Lung (tissue), 12 donors: ENCODE data around the gene MESP1. TPM values are rescaled to one million over a fixed set of nuclear protein-coding genes. Genes with fewer than 3 reads are reported as not detected.

Experiments
- ATAC-seq: fragments of 200-7000 bp; cut with Tn5 transposase; one replicate; pipeline ENCODE4 v1.9.1; 2020; ENCODE audit warnings: moderate number of reproducible peaks; ENCODE audit not compliant: insufficient read depth, low FRiP score
- DNase-seq, 3 donors: peaks; one replicate each; pipeline ENCODE4 v3.0.0-alpha.2; 2013 to 2017
- H3K27ac ChIP-seq, 2 donors: one replicate each; pipeline ENCODE4 v1.5.1; 2013; ENCODE audit warnings: mild to moderate bottlenecking in 2 of 2, moderate library complexity in 2 of 2, control low read depth in 1 of 2, inconsistent platforms in 1 of 2, low read depth in 1 of 2, low read length in 1 of 2
- H3K27me3 ChIP-seq, 3 donors: one replicate each; pipeline ENCODE4 v1.5.1; 2013; ENCODE audit warnings: low read length in 2 of 3; ENCODE audit not compliant: control insufficient read depth in 3 of 3, insufficient read depth in 3 of 3
- H3K36me3 ChIP-seq, 4 donors: one replicate each; pipeline ENCODE4 v1.5.1; 2013; ENCODE audit warnings: low read length in 4 of 4, mild to moderate bottlenecking in 1 of 4, moderate library complexity in 1 of 4; ENCODE audit not compliant: control insufficient read depth in 4 of 4, insufficient read depth in 4 of 4
- H3K4me1 ChIP-seq, 5 donors: one replicate each; pipeline ENCODE4 v1.5.1; 2013; ENCODE audit warnings: low read length in 5 of 5, mild to moderate bottlenecking in 2 of 5, moderate library complexity in 1 of 5; ENCODE audit not compliant: control insufficient read depth in 5 of 5, insufficient read depth in 5 of 5
- H3K4me3 ChIP-seq: one replicate; pipeline ENCODE4 v1.5.1; 2013; ENCODE audit warnings: mild to moderate bottlenecking, control low read depth, moderate library complexity
- H3K9ac ChIP-seq, 2 donors: one replicate each; pipeline ENCODE4 v1.5.1; 2013; ENCODE audit warnings: low read length in 2 of 2, control low read depth in 1 of 2; ENCODE audit not compliant: insufficient read depth in 1 of 2
- H3K9me3 ChIP-seq, 4 donors: one replicate each; pipeline ENCODE4 v1.5.1; 2013; ENCODE audit warnings: low read length in 3 of 4, mild to moderate bottlenecking in 1 of 4, moderate library complexity in 1 of 4; ENCODE audit not compliant: control insufficient read depth in 4 of 4, insufficient read depth in 3 of 4
- CTCF ChIP-seq: IDR thresholded peaks from 2 replicates; pipeline ENCODE4 v1.5.1; 2012; ENCODE audit warnings: mild to moderate bottlenecking; ENCODE audit errors: control extremely low read depth, extremely low read depth
- WGBS, 2 donors: extraction: QIAGEN DNeasy Blood & Tissue Kit; methylation state at CpG; one replicate each; pipeline ENCODE4 v1.1.7; 2013; 5-methylcytosine and 5-hydroxymethylcytosine counted together
- polyA plus RNA-seq, 2 donors: library from polyadenylated mRNA; stranded (reverse); fragments of 200-250 nt; gene quantifications; one replicate each; pipeline ENCODE4 v1.2.1, GENCODE V29; 2013
- total RNA-seq, 2 donors: library from RNA; depleted of rRNA in 1 of 2; stranded (reverse); fragments of >200 nt in 1 of 2; gene quantifications; one replicate each; pipeline ENCODE4 v1.2.1, GENCODE V29; 2014 to 2021
- donor health status: control.
- donor health status: control.
- donor health status: Bipolar disorder and iron deficiency.
- donor health status: healthy.
- donor health status: DM: yes; HTN: yes; CAD: no.

The MESP1 gene
- total and polyA plus RNA-seq, 4 donors: 0.37 to 3.2 (median 2.3) TPM

DNA sequence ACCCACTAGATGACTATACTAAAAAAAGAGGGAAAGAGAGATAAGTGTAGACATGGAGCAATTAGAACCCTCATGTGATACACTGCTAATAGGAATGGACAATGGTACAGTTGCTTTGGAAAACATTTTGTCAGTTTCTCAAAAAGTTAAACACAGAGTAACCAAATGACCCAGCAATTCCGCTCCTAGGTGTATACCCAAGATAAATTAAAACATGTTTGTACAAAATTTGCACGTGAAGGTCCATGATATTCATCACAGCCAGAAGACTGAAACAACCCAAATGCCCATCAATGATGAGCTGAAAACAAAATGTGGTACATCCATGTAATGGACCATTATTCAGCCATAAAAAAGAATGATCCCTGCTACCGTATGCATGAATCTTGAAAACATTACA, 36.9 kb upstream of the MESP1 start:
- Histone ChIP-seq H3K4me1 (peaks cover 0 to 6% (median 0%) of the 10 kb centered on the region in 5 donors), H3K4me3 (no peak overlapping the region), H3K27me3 (no peaks in the 10 kb centered on the region), H3K9ac (no peak overlapping the region), H3K27ac (no peak overlapping the region), H3K36me3 (peaks cover 0 to 6% (median 0%) of the 10 kb centered on the region in 4 donors), H3K9me3 (peaks cover 0 to 4% (median 0%) of the 10 kb centered on the region in 4 donors)
- no peak for TF ChIP-seq CTCF
- no peak for DNase-seq
- 96 to 99% methylated on average over 3 of the region's 3 CpGs for WGBS, 2 donors
- no peak for ATAC-seq

GRCh38 chr15:89785774-89786140, 34.7 kb upstream of the MESP1 start:
- ATAC-seq (no peak), DNase-seq (no peak)
- Histone ChIP-seq H3K27me3 (no peaks in the 10 kb centered on the region), H3K27ac (no peak overlapping the region), H3K4me1 (peaks cover 0 to 6% (median 0%) of the 10 kb centered on the region in 5 donors), H3K9ac (no peak overlapping the region), H3K9me3 (peaks cover 0 to 4% (median 0%) of the 10 kb centered on the region in 4 donors), H3K36me3 (peaks cover 0 to 4% (median 0%) of the 10 kb centered on the region in 4 donors), H3K4me3 (no peak overlapping the region)
- TF ChIP-seq CTCF: no peak

DNA sequence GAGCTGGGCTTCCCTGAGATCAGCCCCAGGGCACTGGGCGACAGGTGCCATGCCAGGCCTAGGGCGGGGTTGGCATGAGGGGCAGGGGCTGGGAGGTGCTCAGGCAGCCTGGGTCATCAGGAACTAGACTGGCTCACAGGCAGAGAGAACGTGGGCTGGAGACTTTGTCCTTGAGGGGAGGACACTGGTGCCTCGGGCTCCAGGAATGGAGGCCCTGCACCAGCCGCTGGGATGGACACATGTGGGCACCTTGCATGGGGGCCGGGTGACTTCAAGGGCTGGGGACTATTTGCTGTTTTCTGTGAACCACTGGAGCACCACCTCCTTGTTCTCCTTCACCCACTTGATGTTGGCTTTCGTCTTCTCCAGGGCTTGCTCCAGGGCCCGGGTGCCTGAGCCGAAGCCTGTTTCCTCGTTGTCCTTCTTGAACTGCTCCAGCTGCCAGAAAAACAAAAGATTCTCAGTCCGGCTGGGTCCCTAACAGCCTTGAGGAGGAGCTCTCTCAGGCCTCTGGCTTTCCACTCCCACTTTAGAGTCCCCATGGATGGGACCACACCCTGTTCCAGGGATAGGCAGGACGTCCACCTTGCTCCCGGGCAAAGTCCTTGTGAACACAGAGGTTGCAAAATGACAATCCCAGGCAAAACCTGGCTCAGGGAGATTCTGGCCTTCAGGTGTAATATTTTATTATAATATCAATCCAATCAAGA, 34.2 kb upstream of the MESP1 start:
- Histone ChIP-seq H3K36me3 (peaks cover 0 to 4% (median 0%) of the 10 kb centered on the region in 4 donors), H3K4me3 (no peak overlapping the region), H3K27me3 (peaks cover 0 to 3% (median 0%) of the 10 kb centered on the region in 3 donors), H3K4me1 (peaks cover 0 to 6% (median 0%) of the 10 kb centered on the region in 5 donors), H3K9ac (no peak overlapping the region), H3K9me3 (peaks cover 0 to 4% (median 0%) of the 10 kb centered on the region in 4 donors), H3K27ac (no peak overlapping the region)
- no peak for ATAC-seq
- TF ChIP-seq CTCF: no peak
- 73 to 88% methylated on average over 13 of the region's 13 CpGs for WGBS, 2 donors
- no peak for DNase-seq

DNA sequence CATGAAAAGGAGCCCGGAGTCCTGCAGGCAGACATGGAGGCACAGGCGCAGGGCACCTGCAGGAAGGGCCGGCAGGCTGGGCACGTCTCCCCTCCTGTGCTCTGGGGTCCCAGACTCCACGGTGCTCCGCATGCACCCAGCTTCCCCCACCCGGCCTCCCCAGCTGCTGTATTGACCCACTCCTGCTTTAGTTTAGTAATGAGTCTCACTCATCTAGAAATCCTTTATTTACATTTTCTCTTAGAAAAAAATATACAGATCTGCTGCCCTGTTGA, 33.6 kb upstream of the MESP1 start:
- ATAC-seq (no peak), DNase-seq (no peak)
- Histone ChIP-seq H3K9me3 (peaks cover 0 to 4% (median 0%) of the 10 kb centered on the region in 4 donors), H3K4me1 (peaks cover 0 to 6% (median 0%) of the 10 kb centered on the region in 5 donors), H3K36me3 (peaks cover 0 to 4% (median 0%) of the 10 kb centered on the region in 4 donors), H3K4me3 (no peak overlapping the region), H3K9ac (no peak overlapping the region), H3K27me3 (peaks cover 0 to 3% (median 0%) of the 10 kb centered on the region in 3 donors), H3K27ac (no peak overlapping the region)
- no peak for TF ChIP-seq CTCF
- 91 to 97% methylated on average over 7 of the region's 7 CpGs for WGBS, 2 donors
